D341Med (cell line): Measurements from ENCODE around the gene ATXN3.
"Not testable (repeated sequence)": the region's sequence is repeated elsewhere in the genome, so short reads cannot be mapped to it uniquely, and the experiment has no call there.

ENCODE experiments used
- DNase-seq: peaks from one replicate; pipeline ENCODE4 v3.0.0; 2012; ENCODE audit warnings: low spot score

ATXN3 gene

DNA sequence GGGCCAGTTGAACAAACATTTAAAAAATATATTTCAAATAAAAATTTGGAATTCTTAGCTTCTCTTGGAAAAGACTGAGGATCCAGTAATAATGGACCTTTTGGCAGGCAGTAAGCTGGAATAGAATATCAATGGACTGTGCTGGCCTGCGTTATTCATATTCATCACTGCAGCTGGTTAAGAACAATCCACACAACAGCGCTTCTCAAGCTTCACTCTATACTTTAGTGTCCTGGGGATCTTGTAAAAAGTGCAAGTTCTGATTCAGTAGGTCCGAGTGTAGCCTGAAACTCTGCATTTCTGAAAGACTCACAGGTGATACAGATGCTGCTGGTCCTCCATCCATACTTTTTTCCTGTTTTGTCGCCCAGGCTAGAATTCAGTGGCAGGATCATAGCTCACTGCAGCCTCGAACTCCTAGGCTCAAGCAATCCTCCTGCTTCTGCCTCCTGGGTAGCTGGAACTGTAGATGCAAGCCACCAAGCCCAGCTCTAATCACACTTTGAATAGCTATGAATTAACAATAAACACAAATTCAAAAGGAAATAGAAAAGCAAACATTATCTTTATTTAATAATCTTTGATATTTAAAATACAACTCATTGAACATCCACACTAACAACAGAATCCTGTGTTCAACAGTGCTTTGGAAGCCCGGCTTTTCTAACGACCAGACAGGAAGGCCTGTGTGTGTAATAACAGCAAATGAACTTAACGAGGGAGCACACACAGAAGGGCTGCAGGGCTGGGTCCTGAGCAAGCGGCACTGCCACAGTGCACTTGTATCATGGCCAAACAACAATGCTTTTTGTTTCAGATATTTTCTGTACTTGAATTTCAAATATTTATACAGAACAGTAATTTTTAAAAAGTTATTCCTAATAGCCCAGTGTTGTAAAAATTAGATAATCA is 48.1 kb downstream of the ATXN3 start:
- DNase-seq = no peak

GRCh38 chr14:92049781-92050180 is 56.6 kb downstream of the ATXN3 start:
- DNase-seq = no peak

- not testable (repeated sequence) for DNase-seq
Observed at GRCh38 chr14:92049221-92049620, 57.2 kb downstream of the ATXN3 start.

DNA sequence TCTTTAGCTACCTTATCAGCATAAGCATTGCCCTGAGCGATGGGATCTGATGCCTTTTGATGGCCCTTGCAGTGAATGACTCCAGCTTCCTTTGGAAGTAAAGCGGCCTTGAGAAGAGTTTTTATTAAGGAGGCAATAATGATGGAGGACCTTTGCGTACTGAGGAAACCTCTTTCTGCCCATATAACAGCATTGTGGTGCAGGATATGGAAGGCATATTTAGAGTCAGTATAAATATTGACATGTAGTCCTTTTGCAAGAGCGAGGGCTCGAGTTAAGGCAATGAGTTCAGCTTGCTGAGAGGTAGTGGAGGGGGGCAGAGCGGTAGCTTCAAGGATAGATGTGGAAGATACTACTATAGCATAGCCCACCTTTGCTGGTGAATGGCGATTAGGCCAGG is 60.5 kb downstream of the ATXN3 start:
- DNase-seq = not testable (repeated sequence)

GRCh38 chr14:92041766-92042165 is 64.6 kb downstream of the ATXN3 start:
- not testable (repeated sequence) for DNase-seq

- no peak for DNase-seq
Observed at GRCh38 chr14:92041203-92041602, 65.2 kb downstream of the ATXN3 start.

- DNase-seq = peak; percentile 45
Observed at GRCh38 chr14:92040431-92041051, 65.8 kb downstream of the ATXN3 start.

DNA sequence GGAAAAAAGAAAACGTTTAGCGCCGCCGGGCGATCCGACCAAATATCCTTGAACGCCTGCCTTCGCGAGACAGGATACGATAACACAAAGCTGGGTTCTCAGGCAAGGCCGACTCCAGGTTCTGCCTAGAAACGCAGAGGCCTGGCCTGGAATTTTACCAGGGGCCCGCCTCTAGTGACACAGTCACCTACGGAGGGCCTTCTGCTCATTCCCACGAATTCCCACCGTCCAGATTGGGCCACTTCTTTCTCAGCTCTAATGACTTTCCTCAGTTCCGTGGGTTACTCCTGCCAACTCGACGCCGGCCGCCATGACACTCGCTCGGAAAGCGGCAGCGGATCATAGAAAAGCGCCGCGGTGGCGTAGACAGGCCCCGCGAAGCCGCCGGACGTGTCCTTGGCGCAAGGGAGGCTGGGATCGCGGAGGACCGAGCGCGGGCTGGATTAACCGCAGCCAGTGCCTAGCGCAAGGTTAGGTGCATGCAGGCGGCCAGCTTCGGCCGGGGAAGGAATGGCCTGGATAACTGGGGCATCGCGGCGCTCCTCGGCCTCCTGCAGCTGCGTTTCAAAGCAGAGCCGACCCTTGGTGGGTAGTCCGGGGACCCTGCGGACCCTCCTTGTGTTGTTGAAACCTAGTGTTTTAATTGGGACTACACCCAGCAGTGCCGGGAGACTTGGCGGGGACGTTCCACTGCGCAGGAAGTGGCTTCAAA is 66.5 kb downstream of the ATXN3 start, which contains the start of gene TRIP11:
Gene TRIP11, minus strand, starts transcription at position 341 of the 712 bp plus-strand sequence. CDS start 374 bp downstream, outside the sequence.
- peak; percentile 95 for DNase-seq

- DNase-seq = peak; percentile 69
Observed at GRCh38 chr14:92039063-92039718, 67.2 kb downstream of the ATXN3 start.

DNA sequence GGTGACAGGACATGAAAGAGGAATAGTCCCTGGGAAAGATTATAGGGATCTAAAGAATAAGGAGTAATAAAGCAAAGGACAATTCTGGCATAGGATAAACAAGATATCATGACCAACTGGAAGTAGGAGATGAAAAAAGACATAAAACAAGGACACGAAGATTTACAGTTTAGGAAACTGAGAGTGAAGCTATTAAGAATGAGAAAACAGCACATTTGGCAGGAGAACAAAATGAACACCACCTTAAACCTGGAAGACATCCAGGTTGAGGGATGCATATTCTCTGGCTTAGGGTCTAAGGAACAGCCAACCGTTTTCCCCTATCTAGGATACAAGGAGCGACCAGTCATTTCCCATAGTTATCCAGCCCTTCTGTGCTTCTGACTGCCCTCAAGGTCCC is 68.4 kb downstream of the ATXN3 start:
- no peak for DNase-seq

DNA sequence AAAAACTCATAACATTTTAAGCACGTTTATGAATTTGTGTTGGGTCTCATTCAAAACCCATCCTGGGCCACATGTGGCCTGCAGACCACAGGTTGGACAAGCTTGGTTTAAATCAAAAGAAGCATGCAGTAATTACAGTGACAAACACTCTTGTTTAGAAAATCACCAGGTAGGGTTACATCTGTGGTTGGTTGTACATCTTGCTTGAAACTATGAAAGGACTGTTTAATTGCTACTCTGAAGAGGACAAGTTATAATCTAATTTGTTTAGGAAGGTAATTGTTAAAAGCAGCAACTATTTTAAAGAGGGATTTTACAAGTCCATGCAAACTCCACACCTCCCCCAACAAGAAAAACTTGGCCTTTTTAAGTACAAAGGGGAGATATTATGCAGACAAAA is 70.5 kb downstream of the ATXN3 start:
- DNase-seq = no peak

DNA sequence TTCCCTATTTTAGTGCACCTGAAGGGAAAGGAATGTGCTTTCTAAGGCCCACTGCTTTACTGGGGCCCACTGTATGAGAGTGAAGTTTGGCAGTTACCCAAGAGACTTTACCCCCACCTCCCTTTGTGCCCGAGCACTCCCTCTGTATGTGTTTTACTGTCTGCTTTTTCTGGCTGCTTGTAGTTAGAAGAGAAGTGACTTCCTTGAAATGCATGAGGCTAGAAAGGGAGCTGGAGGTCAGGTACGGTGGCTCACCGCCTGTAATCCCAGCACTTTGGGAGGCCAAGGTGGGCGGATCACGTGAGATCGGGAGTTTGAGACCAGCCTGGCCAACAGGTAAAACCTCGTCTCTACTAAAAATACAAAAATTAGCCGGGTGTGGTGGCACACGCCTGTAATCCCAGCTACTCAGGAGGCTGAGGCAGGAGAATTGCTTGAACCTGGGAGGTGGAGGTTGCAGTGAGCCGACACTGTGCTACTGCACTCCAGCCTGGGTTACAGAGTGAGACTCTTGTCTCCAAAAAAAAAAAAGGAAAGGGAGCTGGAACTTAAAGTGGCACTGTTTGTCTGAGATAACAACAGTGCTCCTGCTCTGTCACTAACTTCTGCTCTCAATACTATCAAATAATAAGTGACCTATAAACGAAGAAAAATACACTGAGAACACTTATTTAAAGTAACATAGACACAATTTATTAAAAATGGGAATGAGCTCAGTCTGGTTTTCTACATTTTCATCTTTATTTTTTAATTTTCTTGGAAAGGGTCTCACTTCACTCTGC is 72.3 kb downstream of the ATXN3 start:
- no peak for DNase-seq

DNA sequence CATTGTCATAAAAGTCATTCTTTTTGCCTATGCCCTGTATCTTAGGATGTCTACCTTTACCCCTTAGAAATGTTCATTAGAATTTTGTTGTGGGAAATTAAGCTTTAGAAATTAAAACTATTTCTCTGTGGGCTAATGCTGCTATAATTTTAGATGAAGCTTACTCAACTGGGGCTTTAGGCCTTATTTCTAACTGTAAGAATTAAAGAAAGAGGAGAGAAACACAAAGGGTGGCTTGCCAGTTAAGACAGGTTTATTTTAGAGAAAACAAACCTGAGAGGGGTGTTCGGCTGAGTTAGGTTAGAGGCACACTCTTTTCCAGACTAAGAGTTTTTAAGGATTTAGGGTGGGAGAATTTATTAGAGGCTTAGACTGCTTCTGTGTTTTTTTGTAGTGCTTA is 72.9 kb downstream of the ATXN3 start:
- no peak for DNase-seq

DNA sequence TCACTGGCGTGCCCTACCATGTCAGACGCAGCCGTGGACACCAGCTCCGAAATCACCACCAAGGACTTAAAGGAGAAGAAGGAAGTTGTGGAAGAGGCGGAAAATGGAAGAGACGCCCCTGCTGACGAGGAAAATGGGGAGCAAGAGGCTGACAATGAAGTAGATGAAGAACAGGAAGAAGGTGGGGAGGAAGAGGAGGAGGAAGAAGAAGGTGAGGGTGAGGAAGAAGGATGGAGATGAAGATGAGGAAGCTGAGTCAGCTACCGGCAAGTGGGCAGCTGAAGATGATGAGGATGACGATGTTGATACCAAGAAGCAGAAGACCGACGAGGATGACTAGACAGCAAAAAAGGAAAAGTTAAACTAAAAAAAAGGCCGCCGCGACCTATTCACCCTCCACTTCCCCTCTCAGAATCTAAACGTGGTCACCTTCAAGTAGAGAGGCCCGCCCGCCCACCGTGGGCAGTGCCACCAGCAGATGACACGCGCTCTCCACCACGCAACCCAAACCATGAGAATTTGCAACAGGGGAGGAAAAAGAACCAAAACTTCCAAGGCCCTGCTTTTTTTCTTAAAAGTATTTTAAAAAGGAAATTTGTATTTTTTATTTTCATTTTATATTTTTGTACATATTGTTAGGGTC is 79.7 kb downstream of the ATXN3 start:
- DNase-seq = no peak

DNA sequence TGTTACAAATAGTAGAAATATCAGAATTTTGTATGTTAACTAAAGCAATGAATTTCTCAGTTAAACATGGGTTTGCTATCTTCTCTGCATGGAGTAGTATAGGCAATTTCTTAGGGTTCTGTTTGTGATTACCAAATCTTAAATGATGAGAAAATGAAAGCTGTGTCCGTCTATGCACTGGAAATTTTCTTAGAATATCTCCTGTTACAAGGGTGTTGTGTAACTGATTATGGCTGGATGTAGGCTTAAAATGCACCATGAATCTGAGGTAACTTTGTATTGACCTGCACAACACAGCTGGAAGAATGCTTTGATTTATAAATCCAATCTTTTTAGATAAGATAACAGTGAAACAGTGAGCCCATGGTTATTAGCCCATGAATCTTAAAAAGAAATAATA is 84.3 kb downstream of the ATXN3 start:
- no peak for DNase-seq

DNA sequence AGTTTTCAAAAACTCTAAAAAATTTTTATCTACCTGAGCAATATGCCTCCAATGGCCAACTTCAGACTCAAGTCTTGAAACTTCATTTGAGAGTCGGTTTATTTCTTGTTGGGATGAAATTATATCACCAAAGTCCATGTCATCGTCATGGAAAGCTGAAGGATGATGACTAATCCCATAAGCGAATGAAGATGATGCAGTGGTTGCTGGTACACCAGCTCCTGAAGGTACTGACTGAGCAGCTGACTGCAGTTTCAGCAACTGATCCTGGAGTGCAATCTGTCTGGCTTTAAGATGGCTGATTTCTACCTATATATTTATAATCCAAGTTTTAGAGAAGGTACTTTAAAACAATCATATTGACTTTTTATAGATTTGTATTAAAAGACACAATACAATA is 84.9 kb downstream of the ATXN3 start:
- DNase-seq = no peak

- no peak for DNase-seq
Observed at GRCh38 chr14:92014040-92014439, 92.3 kb downstream of the ATXN3 start.

DNA sequence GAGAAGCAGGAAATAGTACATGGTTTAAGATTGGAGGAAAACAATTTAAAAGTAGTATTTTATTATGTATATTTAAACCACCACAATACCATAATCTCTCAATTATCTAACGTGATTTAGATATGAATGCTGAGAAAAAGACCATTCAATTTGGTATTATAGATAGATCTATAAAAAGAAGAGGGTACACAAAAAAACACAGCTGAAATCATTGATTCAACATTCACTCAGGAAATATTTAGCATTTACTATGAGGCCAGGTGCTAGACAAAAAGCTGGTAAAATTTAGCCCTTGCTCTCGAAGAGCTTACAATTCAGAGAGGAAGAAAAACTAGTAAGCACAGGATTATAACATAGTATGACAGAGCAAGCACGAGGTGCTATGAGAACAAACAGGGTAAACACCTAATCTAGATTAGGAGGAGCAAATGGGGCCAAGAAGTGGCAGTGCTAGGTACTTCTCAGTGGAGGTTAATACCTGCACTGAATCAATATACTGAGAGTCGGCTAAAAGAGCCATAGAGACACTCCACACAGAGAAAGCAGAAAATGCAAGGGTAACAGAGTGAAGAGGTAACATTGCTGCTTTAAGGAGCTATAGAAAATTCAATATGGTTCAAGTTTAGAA is 94.1 kb downstream of the ATXN3 start:
- DNase-seq = no peak

GRCh38 chr14:92010644-92011043 is 95.7 kb downstream of the ATXN3 start:
- no peak for DNase-seq

GRCh38 chr14:92009604-92010003 is 96.8 kb downstream of the ATXN3 start:
- DNase-seq = no peak
